Measurements from ENCODE around the gene C1orf35. TPM values are rescaled to one million over a fixed set of nuclear protein-coding genes. Genes with fewer than 3 reads are reported as not detected.

C1orf35 gene
- polyA plus RNA-seq, 1 experiment = 6.2 TPM

DNA sequence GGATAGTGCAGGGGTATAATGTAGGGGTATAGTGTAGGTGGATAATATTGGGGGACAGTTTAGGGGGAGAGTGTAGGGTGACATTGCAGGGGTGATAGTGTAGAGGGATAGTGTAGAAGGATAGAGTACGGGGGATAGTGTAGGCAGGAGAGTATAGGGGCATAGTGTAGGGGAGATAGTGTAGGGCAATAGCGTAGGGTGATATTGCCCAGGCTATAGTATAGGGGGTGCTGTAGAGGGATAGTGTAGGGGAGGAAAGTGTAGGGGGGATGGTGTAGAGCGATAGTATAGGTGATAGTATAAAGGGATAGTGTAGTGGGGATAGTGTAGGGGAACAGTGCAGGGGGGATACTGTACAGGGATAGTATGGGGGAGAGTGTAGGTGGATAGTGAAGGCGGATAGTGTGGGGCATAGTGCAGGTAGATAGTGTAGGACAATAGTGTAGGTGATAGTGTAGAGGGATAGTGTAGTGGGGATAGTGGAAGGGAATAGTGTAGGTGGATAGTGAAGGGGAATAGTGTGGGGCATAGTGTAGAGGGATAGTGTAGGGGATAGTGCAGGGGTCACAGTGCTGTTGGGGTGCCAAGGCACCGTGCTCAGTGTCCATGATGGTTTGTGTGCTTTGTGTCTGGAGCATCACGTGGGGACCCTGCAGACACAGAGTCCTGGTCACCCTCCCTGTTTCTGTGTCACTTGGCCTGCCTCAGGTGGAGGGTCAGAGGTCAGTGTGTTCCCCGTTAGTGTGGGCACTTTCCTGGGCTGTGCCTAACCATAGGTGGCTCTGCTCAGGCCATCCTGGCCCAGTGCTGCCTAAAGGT is 31.1 kb downstream of the C1orf35 start:
- POLR2A ChIA-PET = no interaction called here
- CTCF ChIA-PET = no interaction called here

DNA sequence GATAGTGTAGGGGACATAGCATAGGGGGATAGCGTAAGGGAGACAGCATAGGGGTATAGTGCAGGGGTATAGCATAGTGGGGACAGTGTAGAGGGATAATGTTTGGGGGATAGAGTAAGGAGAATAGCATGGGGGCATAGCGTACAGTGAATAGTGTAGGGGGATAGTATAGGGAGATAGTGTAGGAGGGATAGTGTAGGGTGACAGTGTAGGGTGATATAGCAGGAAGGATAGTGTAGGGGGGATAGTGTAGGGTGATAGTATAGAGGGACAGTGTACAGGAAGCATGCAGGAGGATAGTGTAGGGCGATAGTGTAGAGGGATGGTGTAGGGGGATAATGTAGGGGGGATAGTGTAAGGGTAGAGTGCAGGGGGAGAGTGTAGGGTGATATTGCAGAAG is 32.3 kb downstream of the C1orf35 start:
- POLR2A ChIA-PET = no interaction called here
- TF ChIP-seq, protein P1, sequence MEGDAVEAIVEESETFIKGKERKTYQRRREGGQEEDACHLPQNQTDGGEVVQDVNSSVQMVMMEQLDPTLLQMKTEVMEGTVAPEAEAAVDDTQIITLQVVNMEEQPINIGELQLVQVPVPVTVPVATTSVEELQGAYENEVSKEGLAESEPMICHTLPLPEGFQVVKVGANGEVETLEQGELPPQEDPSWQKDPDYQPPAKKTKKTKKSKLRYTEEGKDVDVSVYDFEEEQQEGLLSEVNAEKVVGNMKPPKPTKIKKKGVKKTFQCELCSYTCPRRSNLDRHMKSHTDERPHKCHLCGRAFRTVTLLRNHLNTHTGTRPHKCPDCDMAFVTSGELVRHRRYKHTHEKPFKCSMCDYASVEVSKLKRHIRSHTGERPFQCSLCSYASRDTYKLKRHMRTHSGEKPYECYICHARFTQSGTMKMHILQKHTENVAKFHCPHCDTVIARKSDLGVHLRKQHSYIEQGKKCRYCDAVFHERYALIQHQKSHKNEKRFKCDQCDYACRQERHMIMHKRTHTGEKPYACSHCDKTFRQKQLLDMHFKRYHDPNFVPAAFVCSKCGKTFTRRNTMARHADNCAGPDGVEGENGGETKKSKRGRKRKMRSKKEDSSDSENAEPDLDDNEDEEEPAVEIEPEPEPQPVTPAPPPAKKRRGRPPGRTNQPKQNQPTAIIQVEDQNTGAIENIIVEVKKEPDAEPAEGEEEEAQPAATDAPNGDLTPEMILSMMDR (IDR thresholded peaks at IDR 0.05; ENCODE audit: insufficient read depth, low read depth, low read length) = no peak
- peaks cover 8% of the 10 kb centered on the region for H3K27me3 ChIP-seq (ENCODE audit: control insufficient read depth, insufficient read depth, low read length)
- CTCF ChIA-PET = no interaction called here
- no peak overlapping the region for H3K4me3 ChIP-seq (ENCODE audit: low read depth, low read length)
- H3K36me3 ChIP-seq (ENCODE audit: control insufficient read depth, insufficient read depth, low read length) = no peaks in the 10 kb centered on the region
- DNase-seq (ENCODE audit: low read depth) = no peak

More for the DNA sequence above, 31.1 kb downstream of the C1orf35 start:
- TF ChIP-seq, protein P1 (IDR thresholded peaks at IDR 0.05; ENCODE audit: insufficient read depth, low read depth, low read length) = peak; percentile 12; the same call in 1 of the 2 replicates
- no peak for DNase-seq (ENCODE audit: low read depth)
- H3K4me3 ChIP-seq (ENCODE audit: low read depth, low read length) = no peak overlapping the region
- no peaks in the 10 kb centered on the region for H3K36me3 ChIP-seq (ENCODE audit: control insufficient read depth, insufficient read depth, low read length)
- H3K27me3 ChIP-seq (ENCODE audit: control insufficient read depth, insufficient read depth, low read length) = peaks cover 2% of the 10 kb centered on the region; the same call in 1 of the 2 replicates

DNA sequence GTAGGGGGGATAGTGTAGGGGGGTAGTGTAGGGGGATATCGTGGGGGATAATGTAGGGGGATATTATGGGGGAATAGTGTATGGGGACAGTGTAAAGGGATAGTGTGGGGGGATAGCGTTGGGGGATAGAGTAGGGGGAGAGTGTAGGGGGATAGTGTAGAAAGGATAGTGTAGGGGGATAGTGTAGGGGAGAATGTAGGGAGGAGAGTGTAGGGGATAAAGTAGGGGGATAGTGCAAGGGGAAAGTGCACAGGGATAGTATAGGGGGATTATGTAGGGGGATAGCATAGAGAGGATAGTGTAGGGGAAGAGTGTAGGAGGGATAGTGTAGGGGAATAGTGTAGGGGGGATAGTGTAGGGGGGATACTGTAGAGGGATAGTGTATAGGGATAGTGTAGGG is 33.0 kb downstream of the C1orf35 start:
- no peaks in the 10 kb centered on the region for H3K36me3 ChIP-seq (ENCODE audit: control insufficient read depth, insufficient read depth, low read length)

DNA sequence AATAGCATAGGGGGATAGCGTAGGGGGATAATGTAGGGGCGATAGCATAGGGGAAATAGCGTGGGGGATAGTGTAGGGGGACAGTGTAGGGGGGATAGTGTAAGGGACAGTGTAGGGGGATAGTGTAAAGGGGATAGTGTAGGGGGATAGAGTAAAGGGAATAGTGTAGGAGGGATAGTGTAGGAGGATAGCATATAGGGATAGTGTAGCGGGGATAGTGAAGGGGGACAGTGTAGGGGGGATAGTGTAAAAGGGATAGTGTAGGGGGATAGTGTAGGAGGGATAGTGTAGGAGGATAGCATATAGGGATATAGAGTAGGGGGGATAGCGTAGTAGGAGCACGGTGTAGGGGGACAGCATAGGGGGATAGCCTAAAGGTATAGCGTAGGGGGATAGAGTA is 34.8 kb downstream of the C1orf35 start:
- TF ChIP-seq, protein P1 (IDR thresholded peaks at IDR 0.05; ENCODE audit: insufficient read depth, low read depth, low read length) = no peak
- Histone ChIP-seq H3K36me3 (ENCODE audit: control insufficient read depth, insufficient read depth, low read length) (no peaks in the 10 kb centered on the region), H3K4me3 (ENCODE audit: low read depth, low read length) (no peak overlapping the region), H3K27me3 (ENCODE audit: control insufficient read depth, insufficient read depth, low read length) (peaks cover 8% of the 10 kb centered on the region)
- ChIA-PET CTCF (no interaction called here), POLR2A (no interaction called here)
- no peak for DNase-seq (ENCODE audit: low read depth)

More for the DNA sequence above, 33.0 kb downstream of the C1orf35 start:
- TF ChIP-seq, protein P1 (IDR thresholded peaks at IDR 0.05; ENCODE audit: insufficient read depth, low read depth, low read length) = no peak
- Histone ChIP-seq H3K27me3 (ENCODE audit: control insufficient read depth, insufficient read depth, low read length) (peaks cover 8% of the 10 kb centered on the region), H3K4me3 (ENCODE audit: low read depth, low read length) (no peak overlapping the region)
- ChIA-PET POLR2A (no interaction called here), CTCF (no interaction called here)
- DNase-seq (ENCODE audit: low read depth) = no peak

DNA sequence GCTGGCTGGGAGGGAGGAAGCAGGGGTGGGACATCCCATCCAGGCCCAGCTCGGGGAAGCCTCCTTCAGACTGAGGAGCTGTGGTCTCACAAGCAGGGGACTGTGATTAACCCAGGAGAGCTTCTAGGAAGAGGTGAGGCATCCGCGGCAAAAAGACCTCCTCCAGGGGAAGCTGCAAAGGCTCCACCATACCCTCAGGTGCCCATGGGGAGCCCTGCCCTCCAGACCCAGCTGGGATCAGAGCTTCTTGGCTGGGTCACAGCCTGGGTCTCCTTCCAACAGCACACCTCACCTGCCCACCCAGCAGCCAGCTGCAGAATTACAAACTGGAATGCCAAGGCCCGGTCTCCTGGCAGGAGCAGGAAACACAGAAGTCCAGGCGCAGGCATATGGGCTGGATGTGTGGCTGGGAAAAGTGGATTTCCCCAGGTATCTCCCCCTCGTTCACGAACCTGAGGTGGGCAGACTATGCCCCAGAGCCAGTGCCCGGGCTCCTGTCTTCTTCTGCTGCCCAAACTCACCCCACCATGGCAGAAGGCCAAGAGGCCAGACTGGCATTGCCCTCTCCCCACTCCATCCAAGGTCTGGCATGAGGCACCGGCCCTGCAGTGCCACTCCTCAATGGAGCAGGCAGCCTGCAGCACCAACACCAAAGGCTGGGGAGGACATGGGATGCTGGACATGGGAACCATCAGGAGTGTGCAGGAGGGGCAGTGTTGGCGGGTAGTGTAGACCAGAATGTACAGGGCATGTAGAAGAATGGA is 36.1 kb downstream of the C1orf35 start:
- H3K27me3 ChIP-seq (ENCODE audit: control insufficient read depth, insufficient read depth, low read length) = peaks cover 8% of the 10 kb centered on the region
- H3K36me3 ChIP-seq (ENCODE audit: control insufficient read depth, insufficient read depth, low read length) = no peaks in the 10 kb centered on the region
- DNase-seq (ENCODE audit: low read depth) = no peak
- ChIA-PET CTCF (no interaction called here), POLR2A (interaction anchor here (0.7 kb wide), 1 partner anchor 15 kb away, joined by 5 read pairs; no protein-coding TSS in a partner anchor)
- TF ChIP-seq, protein P1 (IDR thresholded peaks at IDR 0.05; ENCODE audit: insufficient read depth, low read depth, low read length) = no peak
- H3K4me3 ChIP-seq (ENCODE audit: low read depth, low read length) = no peak overlapping the region

Data from BJ (cell line).